GM19397 (cell line): Measurements from ENCODE around the gene SMAD2.

Experiments used
- ATAC-seq: cut with Tn5 transposase; IDR thresholded peaks from one replicate; pipeline ENCODE4 v1.9.1; 2021; ENCODE audit warnings: mild to moderate bottlenecking, moderate library complexity; ENCODE audit not compliant: unreplicated experiment

SMAD2 gene

GRCh38 chr18:47932190-47932589, 1.7 kb upstream of the SMAD2 start:
- no peak for ATAC-seq

- ATAC-seq, result no peak
Observed at GRCh38 chr18:47931718-47932103, 1.3 kb upstream of the SMAD2 start.

GRCh38 chr18:47930931-47931717, 665 bp upstream of the SMAD2 start:
- peak; percentile 85 for ATAC-seq

- ATAC-seq, result no peak
Observed at GRCh38 chr18:47929681-47930198, 719 bp downstream of the SMAD2 start.

GRCh38 chr18:47928466-47928865, 2.0 kb downstream of the SMAD2 start:
- ATAC-seq, result no peak

GRCh38 chr18:47926101-47926850, 4.2 kb downstream of the SMAD2 start:
- ATAC-seq, result no peak

- no peak for ATAC-seq
Observed at GRCh38 chr18:47919916-47920315, 10.5 kb downstream of the SMAD2 start.

- no peak for ATAC-seq
Observed at GRCh38 chr18:47917923-47918610, 12.4 kb downstream of the SMAD2 start.

GRCh38 chr18:47915930-47916329, 14.5 kb downstream of the SMAD2 start:
- ATAC-seq, result no peak

GRCh38 chr18:47915229-47915628, 15.2 kb downstream of the SMAD2 start:
- no peak for ATAC-seq

- no peak for ATAC-seq
Observed at GRCh38 chr18:47912794-47913585, 17.5 kb downstream of the SMAD2 start.

- no peak for ATAC-seq
Observed at GRCh38 chr18:47912343-47912742, 18.1 kb downstream of the SMAD2 start.

- ATAC-seq, result no peak
Observed at GRCh38 chr18:47911877-47912276, 18.6 kb downstream of the SMAD2 start.

GRCh38 chr18:47909484-47909883, 21.0 kb downstream of the SMAD2 start:
- no peak for ATAC-seq

- no peak for ATAC-seq
Observed at GRCh38 chr18:47908592-47908991, 21.9 kb downstream of the SMAD2 start.

GRCh38 chr18:47906408-47906807, 24.1 kb downstream of the SMAD2 start:
- ATAC-seq, result no peak

- ATAC-seq, result no peak
Observed at GRCh38 chr18:47903809-47904208, 26.6 kb downstream of the SMAD2 start.

- peak; percentile 87 for ATAC-seq
Observed at GRCh38 chr18:47901624-47902362, 28.7 kb downstream of the SMAD2 start.

- no peak for ATAC-seq
Observed at GRCh38 chr18:47899107-47899840, 31.2 kb downstream of the SMAD2 start.
